ENCODE results near the gene YTHDF1. TPM values are rescaled to one million over a fixed set of nuclear protein-coding genes. Genes with fewer than 3 reads are reported as not detected.

The YTHDF1 gene
- polyA plus RNA-seq, 2 of the 4 experiments (the other 2 are of a cell fraction) = 31.8 to 37.9 TPM

DNA sequence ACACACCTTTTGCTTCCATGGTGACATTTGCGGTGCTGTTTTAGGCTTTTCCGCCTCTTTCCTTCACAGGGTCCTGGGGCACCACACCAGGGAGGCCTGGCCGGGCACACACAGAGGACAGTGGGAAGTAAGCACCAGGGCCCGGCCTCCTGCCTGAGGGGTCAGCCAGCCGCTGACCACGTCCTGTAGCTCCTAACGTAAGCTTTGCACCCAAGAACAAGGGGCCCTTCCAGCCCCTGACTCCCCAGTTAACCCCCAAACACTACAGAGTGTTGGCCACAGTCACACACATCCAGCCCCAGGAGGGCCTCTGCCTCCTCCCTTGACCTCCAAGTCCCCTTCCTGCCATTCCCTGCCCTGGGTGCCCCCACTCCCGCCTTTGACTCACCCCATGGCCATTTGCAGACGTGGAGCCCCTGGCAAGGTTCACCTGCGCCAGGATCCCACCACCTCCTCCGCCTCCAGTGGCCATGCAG is 54.7 kb downstream of the YTHDF1 start:
- Histone ChIP-seq H3K4me3 (no peak overlapping the region), H3K4me1 (no peaks in the 10 kb centered on the region), H3K4me2 (no peak overlapping the region), H3K9me3 (no peaks in the 10 kb centered on the region), H3K27ac (no peak overlapping the region)
- CTCF ChIA-PET = interaction anchor here (1.0 to 1.2 kb wide), 2 partner anchors 28 to 105 kb away, joined by 3 read pairs; no protein-coding TSS in a partner anchor
- TF ChIP-seq FOSB (CRISPR knock-in tag; IDR thresholded peaks at IDR 0.05) (no peak), JUNB (IDR thresholded peaks at IDR 0.05) (no peak), HEYL (CRISPR knock-in tag; IDR thresholded peaks at IDR 0.05) (no peak), RCOR1 (IDR thresholded peaks at IDR 0.05; ENCODE audit: low read depth, low read length) (no peak), MAFK (IDR thresholded peaks at IDR 0.05; ENCODE audit: partially characterized antibody) (no peak), NFE2L2 (conservative IDR thresholded peaks at IDR 0.05; ENCODE audit: low read length) (no peak), SREBF2 (IDR thresholded peaks at IDR 0.05) (no peak), REST (IDR thresholded peaks at IDR 0.05) (no peak), POLR2AphosphoS2 (conservative IDR thresholded peaks at IDR 0.05; ENCODE audit: low read length) (no peak), GATA3 (IDR thresholded peaks at IDR 0.05; ENCODE audit: borderline replicate concordance) (no peak), KDM5A (IDR thresholded peaks at IDR 0.05) (no peak), NR3C1 (IDR thresholded peaks at IDR 0.05) (no peak), RFX5 (IDR thresholded peaks at IDR 0.05) (no peak), ZC3H11A (IDR thresholded peaks at IDR 0.05) (no peak), KDM1A (IDR thresholded peaks at IDR 0.05; ENCODE audit: low read depth) (no peak), MAX (IDR thresholded peaks at IDR 0.05) (no peak), EP300 (IDR thresholded peaks at IDR 0.05) (no peak), ZNF302 (CRISPR knock-in tag; IDR thresholded peaks at IDR 0.05) (no peak)
- TF ChIP-seq, protein P1, sequence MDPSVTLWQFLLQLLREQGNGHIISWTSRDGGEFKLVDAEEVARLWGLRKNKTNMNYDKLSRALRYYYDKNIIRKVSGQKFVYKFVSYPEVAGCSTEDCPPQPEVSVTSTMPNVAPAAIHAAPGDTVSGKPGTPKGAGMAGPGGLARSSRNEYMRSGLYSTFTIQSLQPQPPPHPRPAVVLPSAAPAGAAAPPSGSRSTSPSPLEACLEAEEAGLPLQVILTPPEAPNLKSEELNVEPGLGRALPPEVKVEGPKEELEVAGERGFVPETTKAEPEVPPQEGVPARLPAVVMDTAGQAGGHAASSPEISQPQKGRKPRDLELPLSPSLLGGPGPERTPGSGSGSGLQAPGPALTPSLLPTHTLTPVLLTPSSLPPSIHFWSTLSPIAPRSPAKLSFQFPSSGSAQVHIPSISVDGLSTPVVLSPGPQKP (IDR thresholded peaks at IDR 0.05; ENCODE audit: low read depth, low read length) = no peak
- TF ChIP-seq, protein P2, sequence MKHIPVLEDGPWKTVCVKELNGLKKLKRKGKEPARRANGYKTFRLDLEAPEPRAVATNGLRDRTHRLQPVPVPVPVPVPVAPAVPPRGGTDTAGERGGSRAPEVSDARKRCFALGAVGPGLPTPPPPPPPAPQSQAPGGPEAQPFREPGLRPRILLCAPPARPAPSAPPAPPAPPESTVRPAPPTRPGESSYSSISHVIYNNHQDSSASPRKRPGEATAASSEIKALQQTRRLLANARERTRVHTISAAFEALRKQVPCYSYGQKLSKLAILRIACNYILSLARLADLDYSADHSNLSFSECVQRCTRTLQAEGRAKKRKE (CRISPR knock-in tag; IDR thresholded peaks at IDR 0.05; ENCODE audit: low read depth) = no peak
- FAIRE-seq (no peak), DNase-seq (ENCODE audit: low read depth in 1 of 2, low spot score in 1 of 2) (no peak), ATAC-seq (no peak)
- POLR2A ChIA-PET = no interaction called here
- 43% methylated on average over 10 of the region's 11 CpGs for WGBS (ENCODE audit: missing lambda C conversion rate)

DNA sequence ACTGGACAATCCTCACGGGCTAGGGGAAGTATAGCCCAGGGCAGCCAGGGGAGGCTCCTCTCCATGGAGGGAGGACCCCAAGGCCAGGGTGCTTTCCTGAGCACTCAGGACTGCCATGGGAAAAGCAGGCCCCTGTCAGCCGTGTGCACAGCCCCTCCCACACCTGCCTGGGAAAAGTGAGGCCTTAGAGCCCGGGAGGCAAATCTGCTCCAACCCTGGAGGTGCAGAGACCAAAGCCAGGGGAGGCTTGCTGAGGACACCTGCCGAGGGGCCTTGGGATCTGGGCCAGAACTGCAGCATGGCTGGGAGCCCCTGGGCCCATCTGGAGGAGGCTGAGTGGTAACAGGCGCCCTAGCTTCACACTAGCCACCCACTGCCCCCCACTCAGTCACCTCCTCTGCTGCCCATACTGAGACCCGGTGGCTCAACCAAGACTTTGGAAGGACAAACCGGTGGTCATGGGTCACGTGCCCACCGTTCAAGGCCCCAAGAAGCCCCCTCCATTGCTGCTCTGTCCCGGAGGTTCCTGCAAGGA is 55.2 kb downstream of the YTHDF1 start:
- no peak for FAIRE-seq
- WGBS (ENCODE audit: missing lambda C conversion rate) = 24% methylated on average over 8 of the region's 10 CpGs
- H3K27ac ChIP-seq = no peak overlapping the region
- CTCF ChIA-PET = interaction anchor here (1.0 to 1.4 kb wide), 4 partner anchors 9 to 104 kb away, joined by 3 to 5 read pairs (median 4); no protein-coding TSS in a partner anchor
- no peaks in the 10 kb centered on the region for H3K4me1 ChIP-seq
- H3K4me2 ChIP-seq = no peak overlapping the region
- POLR2A ChIA-PET = no interaction called here
- DNase-seq (ENCODE audit: low read depth in 1 of 2, low spot score in 1 of 2) = no peak
- H3K4me3 ChIP-seq = no peak overlapping the region
- no peaks in the 10 kb centered on the region for H3K9me3 ChIP-seq
- no peak for ATAC-seq
- TF ChIP-seq EHMT2 (IDR thresholded peaks at IDR 0.05; ENCODE audit: low read depth) (no peak), TP53 (CRISPR knock-in tag; IDR thresholded peaks at IDR 0.05) (no peak), POLR2AphosphoS2 (conservative IDR thresholded peaks at IDR 0.05; ENCODE audit: low read length) (no peak), ESRRA (IDR thresholded peaks at IDR 0.05; ENCODE audit: borderline replicate concordance, low read length) (no peak), MAX (IDR thresholded peaks at IDR 0.05) (no peak), KDM1A (IDR thresholded peaks at IDR 0.05; ENCODE audit: low read depth) (no peak), PBX3 (IDR thresholded peaks at IDR 0.05) (no peak), HEYL (CRISPR knock-in tag; IDR thresholded peaks at IDR 0.05) (no peak), SREBF2 (IDR thresholded peaks at IDR 0.05) (no peak), RAD21 (conservative IDR thresholded peaks at IDR 0.05 in 1 of 2, IDR thresholded peaks at IDR 0.05 in 1 of 2) (no peak), POLR2A (IDR thresholded peaks at IDR 0.05; ENCODE audit: low read length) (no peak)
- TF ChIP-seq, protein P3, sequence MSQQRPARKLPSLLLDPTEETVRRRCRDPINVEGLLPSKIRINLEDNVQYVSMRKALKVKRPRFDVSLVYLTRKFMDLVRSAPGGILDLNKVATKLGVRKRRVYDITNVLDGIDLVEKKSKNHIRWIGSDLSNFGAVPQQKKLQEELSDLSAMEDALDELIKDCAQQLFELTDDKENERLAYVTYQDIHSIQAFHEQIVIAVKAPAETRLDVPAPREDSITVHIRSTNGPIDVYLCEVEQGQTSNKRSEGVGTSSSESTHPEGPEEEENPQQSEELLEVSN (IDR thresholded peaks at IDR 0.05; ENCODE audit: borderline replicate concordance, low read depth) = no peak
- TF ChIP-seq, protein P4, sequence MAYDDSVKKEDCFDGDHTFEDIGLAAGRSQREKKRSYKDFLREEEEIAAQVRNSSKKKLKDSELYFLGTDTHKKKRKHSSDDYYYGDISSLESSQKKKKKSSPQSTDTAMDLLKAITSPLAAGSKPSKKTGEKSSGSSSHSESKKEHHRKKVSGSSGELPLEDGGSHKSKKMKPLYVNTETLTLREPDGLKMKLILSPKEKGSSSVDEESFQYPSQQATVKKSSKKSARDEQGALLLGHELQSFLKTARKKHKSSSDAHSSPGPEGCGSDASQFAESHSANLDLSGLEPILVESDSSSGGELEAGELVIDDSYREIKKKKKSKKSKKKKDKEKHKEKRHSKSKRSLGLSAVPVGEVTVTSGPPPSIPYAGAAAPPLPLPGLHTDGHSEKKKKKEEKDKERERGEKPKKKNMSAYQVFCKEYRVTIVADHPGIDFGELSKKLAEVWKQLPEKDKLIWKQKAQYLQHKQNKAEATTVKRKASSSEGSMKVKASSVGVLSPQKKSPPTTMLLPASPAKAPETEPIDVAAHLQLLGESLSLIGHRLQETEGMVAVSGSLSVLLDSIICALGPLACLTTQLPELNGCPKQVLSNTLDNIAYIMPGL (CRISPR knock-in tag; IDR thresholded peaks at IDR 0.05; ENCODE audit: borderline replicate concordance) = no peak
